Measurements from ENCODE around the gene RAB1B.

RAB1B gene

DNA sequence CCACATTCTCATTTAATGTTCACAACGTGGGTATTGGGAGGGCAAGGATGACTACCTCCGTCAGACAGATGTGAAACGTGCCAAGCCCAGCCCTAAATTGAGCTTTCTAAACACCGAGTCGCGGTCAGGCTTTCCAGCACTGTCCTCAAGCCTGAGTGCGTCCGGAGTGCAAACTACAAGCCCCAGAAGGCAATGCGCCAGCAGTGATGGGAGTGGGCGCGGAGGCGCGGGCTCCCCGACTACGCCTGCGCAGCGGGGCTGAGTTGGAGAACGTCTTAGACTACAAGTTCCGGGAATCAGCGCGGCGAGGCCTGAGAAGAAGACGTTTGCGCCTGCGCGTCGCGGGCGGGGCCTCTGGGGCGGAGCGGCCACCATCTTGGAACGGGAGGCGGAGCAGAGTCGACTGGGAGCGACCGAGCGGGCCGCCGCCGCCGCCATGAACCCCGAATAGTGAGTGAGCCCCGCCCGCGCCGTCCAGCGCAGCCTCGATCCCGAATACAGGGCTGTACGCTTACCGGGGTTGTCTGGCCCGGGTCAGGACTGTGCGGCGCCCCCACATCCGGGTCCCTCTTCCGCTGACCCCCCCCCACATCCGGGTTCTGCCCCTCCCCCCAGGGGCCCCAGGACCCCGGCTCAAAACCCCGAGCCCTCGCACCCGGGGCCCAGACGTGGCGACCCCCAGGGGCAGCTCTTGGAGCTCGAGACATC, at the start of gene RAB1B:
TSS of gene RAB1B (plus strand) at position 396 of the 708 bp plus-strand sequence. CDS start at position 437, 41 bp downstream.
- peak; percentile 99 for DNase-seq (ENCODE audit: low read depth)

DNA sequence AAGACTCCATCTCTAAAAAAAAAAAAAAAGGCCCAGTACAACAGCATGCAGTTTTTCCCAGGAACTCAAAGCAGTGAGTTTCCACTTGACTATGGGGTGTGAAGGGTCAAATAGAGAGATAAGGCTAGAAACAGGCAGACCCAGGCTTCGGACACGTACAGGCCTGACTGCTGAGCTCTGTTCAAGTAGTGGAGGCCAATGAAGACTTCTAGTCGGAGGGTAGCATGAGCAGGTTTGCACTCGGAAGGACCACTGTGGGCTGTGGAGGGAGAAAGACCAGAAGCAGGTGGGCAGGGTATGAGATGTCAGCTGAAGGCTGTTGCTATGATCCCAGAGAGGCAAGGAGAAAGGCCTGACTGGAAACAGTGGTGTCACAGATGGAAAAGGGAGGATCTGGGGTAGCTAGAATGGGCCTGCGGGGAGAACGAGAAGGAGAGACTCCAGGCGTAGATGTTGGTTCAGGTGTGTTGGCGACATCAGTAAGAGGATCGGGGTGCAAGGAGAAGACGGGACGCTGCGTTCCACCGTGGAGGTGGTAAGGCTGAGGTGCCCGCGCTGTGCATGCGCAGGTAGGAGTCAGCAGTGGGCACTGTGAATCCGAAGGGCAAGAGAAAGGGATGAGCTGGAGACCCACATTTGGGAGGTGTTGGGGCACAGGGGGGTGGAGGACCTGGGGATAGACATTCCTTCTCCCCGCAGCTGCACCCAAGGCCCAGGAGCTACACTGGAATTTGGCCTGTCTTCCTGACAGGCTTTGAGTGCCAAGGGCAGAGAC, 49.4 kb upstream of the RAB1B start:
- DNase-seq (ENCODE audit: low read depth): no peak

DNA sequence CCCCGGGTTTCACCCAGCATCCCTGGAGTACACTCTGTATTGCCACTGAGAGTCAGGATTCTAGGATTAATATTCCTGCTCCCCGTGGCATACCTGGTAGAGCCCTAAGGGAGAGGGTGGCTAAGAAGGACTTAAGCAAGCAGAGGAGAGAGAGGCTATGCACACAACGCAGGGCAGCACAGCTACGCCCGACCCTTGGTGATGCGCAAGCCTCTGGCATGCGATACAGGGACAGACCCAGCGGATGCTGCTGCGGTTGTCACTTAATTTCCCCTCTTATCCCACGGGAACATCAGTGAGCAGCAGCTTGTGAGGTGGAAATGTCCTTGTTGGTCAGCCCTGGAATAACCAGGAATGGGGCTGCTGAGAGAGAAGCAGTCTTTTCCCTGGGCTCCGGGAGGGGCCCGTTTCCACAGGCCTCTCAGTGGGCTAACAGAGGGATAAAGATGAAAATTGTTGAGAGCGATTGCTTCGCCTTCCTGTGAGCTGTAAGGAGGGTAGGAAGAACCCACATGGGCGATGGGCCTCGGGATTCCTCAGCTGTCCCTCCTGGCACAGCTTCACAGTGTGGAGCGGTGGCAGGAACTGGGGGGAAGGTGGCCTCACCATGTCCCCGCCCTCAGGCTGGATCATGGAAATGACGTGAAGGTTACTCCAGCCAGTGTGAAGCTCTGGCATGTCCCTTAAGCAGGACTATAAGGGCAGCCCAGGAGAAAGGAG, 48.4 kb upstream of the RAB1B start:
- no peak for DNase-seq (ENCODE audit: low read depth)

DNA sequence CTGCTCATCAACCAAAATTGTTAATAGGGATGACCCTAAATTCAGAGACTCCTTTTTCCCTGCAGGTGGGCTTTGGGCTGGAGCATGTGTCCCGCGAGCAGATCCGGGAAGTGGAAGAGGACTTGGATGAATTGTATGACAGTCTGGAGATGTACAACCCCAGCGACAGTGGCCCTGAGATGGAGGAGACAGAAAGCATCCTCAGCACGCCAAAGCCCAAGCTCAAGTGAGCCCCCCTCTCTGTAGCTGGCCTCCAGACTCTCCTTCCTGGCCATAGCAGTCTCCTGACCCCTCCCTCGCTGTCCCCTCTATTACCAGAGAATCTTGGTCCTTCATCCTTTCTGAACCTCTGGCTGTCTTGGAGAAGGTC, 47.9 kb upstream of the RAB1B start:
- DNase-seq (ENCODE audit: low read depth): no peak

DNA sequence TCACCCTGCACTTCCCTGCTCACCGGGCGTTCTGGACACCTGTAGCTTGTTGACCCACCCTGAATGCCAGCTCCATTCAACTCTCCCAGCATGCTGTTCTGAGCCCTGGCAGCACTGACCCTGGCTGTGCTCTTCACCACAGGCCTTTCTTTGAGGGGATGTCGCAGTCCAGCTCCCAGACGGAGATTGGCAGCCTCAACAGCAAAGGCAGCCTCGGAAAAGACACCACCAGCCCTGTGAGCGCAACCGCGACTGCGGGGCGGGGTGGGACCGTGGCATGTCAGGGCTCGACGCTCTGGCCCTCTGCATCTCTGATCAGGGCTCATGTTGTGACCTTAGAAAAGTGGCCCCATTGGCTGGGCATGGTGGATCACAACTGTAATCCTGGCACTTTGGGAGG, 47.4 kb upstream of the RAB1B start:
- no peak for DNase-seq (ENCODE audit: low read depth)

DNA sequence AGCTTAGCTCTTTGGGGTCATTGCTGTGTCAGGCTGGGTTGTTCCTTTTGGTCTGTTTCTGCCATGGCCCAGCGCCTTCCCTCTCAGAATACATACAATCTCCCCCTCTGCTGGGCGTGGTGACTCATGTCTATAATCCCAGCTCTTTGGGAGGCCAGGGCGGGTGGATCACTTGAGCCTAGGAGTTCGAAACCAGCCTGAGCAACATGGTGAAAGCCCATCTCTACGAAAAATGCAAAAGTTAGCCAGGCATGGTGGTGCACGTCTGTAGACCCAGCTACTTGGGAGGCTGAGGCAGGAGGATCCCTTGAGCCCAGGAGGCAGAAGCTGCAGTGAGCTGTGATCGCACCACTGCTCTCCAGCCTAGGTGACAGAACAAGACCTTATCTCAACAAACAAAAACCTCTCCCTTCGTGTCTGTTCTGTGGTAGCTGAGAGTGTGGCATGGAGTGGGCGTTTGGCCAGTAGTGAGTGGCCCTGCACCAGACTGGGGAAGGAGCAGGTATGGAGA, 46.7 kb upstream of the RAB1B start:
- DNase-seq (ENCODE audit: low read depth): no peak

DNA sequence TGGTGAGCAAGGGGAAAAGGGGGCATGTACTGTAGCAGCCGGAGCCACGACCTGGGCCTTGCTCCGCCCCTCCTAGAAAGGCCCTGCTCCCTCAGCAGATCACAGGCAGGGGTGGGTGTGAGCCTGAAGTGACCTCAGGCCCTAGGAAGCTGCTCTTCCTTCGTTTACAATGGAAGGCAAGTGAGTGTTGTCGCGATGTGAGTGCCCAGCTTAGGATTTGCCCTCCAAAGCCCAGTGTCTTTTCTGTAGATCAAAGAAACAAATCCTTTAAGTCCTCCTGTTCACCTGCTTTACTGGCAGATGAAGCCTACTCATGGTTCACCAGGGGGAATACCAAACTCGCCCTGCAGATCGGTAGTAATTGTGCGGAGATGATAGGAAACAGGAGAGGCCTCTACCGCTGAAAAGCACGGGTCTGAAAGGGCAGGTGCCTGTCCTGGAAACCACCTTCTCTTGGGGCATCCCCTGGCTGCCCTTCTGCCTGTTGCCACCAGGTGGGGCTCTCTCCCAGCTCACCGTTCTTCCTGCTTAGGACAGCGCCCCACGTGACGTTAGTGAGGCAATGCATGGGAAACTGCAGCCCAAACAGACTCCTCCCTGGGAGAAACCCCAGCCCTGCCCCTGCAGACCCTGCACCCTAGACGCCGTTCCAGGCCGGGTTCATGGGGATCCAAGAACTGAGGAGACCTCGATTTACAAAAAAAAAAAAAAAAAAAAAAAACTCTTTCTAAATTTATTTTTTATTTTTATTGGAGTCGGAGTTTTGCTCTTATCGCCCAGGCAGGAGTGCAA, 45.9 kb upstream of the RAB1B start:
- peak; percentile 91 for DNase-seq (ENCODE audit: low read depth)

DNA sequence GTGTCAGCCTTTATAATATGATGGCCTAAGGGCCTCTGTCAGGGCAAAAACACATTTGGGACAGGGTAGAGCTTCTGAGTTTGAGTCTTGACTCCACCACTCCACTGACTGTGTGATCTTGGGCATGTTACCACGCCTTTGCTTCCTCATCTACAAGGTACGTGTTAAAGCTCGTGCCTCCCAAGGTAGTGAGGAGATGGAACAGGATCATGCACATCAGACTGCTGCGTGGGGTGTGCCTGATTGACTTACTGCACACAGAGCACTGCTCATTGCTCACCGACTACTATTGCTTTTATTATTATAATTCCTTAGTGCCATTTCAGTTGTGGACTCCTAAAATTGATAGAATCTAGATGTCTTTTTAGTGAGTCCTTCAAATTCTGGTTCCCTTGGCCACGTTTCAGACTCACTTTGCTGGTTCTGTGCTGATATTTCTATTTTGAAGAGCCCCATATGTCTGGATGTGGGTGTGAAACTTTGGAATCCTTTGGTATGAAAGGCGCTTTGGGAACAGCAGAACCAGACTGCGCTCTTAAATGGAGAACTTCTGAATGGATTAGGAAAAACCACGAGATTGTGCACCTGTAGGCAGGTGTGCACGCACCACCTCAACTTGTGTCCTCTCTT, 44.1 kb upstream of the RAB1B start:
- no peak for DNase-seq (ENCODE audit: low read depth)

DNA sequence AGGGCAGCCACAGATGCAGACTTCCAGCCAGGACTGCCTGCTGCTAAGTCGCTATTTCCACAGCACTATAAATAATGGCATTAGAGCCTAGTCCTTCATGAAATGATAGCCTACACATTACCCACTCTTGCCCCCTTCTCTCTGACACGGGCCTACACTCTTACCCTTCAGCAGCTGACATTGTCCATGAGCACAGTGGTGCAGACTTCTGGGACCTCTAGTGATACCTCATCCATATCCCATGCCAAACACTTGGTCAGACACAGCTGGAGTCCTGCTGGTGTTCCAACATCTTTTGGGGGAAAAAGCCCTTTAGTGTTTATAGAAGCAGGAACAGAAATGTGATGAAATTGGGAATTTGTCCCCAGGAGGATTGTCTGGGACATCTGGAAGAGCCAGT, 43.4 kb upstream of the RAB1B start:
- no peak for DNase-seq (ENCODE audit: low read depth)

DNA sequence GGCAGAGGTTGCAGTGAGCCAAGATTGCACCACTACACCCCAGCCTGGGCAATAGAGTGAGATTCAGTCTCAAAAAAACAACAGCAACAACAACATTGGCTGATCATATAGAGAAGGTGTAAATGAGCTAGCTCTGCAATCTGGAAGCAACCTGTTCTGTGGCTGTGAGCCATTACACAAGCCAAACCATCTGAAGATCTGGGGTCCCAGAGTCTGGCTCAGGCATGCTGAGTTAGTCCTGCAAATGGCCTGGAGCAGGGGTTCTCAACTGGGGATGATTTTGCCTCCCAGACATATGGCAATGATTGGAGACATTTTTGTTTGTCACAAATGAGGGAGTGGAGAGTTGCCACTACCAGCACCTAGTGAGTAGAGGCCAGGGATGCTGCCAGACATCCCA, 42.3 kb upstream of the RAB1B start:
- no peak for DNase-seq (ENCODE audit: low read depth)

DNA sequence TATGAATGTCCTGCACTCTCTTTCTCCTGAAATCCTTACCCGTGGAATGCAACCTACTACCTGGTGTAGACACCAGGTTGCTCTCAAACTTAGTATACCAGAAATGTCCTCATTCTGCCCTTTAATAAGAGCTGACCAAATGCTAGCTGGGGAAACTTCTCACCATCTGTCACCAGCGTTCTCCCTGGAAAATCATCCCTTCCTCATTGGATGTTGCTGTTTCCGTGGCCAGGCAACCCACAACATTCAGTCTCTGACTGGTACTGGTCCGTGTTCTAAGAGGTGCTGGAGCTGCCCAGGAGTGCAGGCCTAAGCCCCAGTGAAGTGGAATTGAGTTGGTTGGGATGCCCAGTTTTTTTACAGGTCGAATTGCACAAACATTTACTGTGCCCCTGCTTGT, 40.7 kb upstream of the RAB1B start:
- no peak for DNase-seq (ENCODE audit: low read depth)

DNA sequence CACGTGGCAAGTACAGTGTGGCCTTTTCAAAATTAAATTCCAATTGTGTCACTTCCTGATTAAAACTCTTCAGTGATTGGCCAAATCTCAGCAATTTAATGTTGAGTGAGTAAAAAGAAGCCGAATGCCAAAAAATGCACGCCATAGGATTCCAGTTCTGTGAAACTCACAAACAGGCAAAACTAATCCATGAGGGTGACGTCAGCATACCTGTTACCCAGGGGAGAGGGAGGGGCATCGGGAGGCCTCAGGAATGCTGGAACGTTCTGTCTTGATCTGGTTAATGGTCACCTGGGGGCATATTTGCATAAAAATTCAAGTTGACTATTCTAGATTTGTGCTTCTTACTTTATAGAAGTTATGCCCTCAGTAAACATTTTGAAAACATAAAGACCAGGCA, 39.9 kb upstream of the RAB1B start:
- DNase-seq (ENCODE audit: low read depth): no peak

DNA sequence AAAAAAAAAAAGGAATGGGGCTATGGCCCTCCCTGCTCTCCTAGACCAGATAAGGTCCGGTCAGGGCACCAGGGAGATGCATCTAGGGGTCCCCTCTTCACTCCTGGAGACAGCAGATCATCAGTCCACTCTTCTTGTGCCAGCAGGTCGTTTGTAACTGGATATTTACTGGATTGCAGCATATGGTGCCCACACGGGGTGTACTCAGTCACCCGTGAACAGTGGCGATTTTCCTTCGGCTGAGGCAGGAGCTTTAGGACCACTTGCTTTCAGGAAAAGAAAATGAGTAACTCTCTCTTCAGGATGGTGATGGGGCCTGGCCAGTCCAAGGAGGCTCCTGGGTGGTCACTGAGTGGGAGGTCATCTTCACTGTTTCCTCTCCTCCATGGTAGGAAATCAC, 38.3 kb upstream of the RAB1B start:
- no peak for DNase-seq (ENCODE audit: low read depth)

DNA sequence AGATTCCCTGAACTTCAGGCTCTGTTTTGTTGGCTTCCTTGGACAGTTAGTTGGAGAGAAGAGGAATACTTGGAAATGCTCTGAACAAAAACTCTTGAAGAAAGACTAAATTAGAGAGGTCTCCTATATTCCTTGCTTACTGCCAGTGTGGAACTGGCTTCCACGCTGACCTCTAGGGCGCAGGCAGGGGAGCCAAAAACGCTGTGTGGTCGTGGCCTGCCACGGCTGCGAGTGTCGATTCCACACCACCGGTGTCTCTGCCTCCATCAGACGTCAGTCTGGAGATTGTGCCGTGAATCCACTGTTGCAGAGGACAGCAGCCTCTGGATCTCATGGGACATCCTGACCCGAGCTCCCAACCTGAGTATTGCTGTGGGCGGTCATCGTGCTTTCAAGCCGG, 37.5 kb upstream of the RAB1B start:
- no peak for DNase-seq (ENCODE audit: low read depth)

DNA sequence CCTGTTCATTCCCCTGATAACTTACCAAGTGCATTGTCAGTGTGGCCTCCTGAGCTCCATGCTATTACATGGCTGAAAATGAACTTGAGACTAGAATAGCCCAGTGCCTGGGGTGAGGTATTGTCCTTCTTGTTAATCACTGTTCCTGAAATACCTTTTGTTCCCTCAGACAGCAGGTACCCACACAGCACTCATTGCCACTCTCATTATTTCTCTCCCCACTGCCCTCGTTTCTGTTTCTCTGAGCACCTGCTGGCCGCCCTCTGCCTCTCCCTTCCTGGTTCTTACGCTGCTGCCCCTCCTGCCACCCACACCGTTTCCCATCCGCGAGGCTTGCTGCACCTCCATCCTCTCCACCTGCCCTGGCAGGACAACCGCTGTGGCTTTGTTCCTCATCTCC, 36.9 kb upstream of the RAB1B start:
- no peak for DNase-seq (ENCODE audit: low read depth)

DNA sequence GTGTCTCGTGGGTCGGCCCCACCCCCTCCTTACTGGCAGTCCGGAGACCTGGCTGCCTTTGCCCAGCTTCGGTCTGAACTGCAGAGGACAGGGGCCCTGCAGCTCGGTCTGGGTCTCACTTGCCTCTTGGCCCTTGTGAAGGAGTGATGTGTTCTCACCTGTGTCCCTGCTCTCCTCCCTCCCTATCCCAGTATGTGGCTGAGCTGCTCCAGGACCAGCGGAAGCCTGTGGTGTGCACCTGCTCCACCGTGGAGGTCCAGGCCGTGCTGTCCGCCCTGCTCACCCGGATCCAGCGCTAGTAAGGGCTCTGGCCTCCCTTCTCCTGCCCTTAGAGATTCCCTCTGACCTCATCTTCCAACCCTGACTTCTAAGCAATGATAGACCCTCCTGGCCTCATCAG, 35.7 kb upstream of the RAB1B start:
- no peak for DNase-seq (ENCODE audit: low read depth)

DNA sequence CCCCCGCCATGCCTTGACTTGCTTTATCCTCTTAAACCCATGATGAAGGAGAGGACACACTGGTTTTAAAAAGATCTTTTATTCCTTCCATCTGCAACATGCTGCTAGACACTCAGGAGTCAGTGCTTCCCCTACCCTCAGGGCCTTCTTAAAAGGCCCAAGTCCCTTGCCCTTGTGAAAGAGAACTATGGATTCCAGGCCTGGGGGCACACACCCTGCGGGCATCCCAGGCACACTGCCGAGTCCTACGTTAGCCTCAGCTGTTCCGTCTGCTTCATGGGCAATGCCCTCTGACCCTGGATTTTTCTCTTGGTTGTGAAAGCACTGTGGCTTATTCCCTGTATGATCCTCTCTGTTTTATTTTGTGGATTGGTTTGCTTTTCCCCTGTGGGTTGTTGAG, 35.1 kb upstream of the RAB1B start:
- no peak for DNase-seq (ENCODE audit: low read depth)

DNA sequence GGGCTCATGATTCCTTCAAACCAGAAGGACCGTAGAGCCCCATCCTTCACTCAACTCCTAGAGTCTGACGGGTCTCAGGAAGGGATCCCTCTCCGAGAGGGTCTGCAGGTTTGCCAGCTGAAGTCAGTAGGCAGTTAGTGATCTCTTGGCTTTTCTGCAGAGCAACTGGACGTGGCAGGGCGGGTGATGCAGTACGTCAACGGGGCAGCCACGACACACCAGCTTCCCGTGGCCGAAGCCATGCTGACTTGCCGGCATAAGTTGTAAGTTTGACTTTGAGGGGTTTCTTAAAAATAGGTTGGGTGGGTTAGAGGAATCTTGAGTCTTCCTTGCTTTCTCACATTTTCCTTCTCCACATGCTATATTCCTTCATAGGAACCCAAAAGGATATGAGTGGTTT, 33.3 kb upstream of the RAB1B start:
- DNase-seq (ENCODE audit: low read depth): no peak

DNA sequence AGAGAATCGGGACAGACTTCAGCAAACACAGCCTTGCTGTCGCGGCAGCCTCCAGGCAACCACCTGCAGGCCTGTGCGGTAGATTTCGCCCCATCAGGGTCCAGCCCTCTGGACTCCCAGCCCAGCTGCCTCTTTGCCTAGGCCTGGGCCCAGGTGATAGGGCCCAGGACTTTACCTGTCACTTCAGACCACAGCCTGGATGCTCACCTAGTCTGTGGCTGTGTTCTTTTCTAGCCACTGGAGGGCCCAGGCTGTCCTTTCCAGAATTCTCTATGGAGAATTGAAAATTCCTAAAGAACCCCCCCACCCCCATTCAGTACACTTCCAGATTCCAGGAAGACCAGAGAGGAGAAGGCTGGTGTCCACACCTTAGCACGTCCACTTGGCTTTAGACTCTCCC, 30.6 kb upstream of the RAB1B start:
- no peak for DNase-seq (ENCODE audit: low read depth)

DNA sequence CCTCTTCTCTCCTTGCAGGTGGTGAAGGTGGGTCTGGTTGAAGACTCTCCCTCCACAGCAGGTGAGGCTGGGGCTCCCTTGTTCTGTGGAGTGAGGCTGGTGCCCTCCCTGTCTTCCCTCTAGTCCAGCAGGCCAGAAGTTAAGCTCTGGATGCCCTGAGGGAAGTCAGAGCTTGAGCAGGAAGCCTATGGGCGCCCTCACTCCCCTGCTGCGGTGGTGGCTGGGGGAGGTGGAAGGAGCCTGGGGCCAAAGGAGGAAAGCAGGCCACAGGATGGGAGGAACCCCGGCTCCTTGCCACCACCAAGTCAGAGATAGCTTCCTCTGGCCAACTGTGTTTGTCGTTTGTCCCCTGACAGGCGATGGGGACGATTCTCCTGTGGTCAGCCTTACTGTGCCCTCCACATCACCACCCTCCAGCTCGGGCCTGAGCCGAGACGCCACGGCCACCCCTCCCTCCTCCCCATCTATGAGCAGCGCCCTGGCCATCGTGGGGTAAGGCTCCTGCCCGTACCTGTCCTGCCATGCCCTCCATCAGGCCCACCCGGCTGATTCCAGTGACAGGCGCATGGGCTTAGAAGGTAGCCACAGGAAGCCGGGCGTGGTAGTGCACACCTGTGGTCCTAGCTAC, 29.5 kb upstream of the RAB1B start:
- peak; percentile 87 for DNase-seq (ENCODE audit: low read depth)

DNA sequence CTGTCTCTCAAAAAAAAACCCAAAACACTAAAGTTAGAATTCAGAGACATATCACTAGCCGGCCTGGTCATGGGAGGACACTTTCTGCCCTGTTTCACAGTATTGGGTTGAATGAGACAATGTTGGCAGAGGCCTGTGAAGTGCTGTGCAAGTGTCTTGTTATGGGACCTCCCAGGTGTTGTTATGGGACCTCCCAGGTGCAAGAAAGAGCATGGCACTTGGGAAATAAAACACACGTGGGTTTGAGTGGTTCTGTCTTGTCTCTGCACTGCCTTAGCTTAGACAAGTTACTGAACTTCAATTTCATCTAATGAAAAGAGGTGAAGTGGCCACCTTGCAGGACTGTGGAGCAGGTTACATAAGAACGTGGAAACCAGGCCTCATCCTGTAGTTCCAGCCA, 28.9 kb upstream of the RAB1B start:
- no peak for DNase-seq (ENCODE audit: low read depth)
